Transverse colon (tissue), 4 donors: ENCODE results near the gene GFRA1. TPM values are rescaled to one million over a fixed set of nuclear protein-coding genes. Genes with fewer than 3 reads are reported as not detected.

ENCODE experiments used
- DNase-seq: peaks from one replicate; pipeline ENCODE4 v3.0.0-alpha.2; 2019
- H3K27ac ChIP-seq, 4 donors: fragments of 200-600 bp; sonication (generic); 2 replicates each; pipeline ENCODE4 v1.5.1; 2016 to 2018; ENCODE audit warnings: inconsistent platforms in 4 of 4
- H3K27me3 ChIP-seq: fragments of 200-600 bp; sonication (generic); 2 replicates; pipeline ENCODE4 v1.5.1; 2017; ENCODE audit warnings: inconsistent platforms
- H3K36me3 ChIP-seq, 4 donors: fragments of 200-600 bp; sonication (generic); 2 replicates each; pipeline ENCODE4 v1.5.1; 2017 to 2019; ENCODE audit warnings: inconsistent platforms in 4 of 4
- H3K4me1 ChIP-seq, 4 donors: fragments of 200-600 bp; sonication (generic); 2 replicates each; pipeline ENCODE4 v1.5.1; 2017 to 2020; ENCODE audit warnings: inconsistent platforms in 4 of 4
- H3K4me3 ChIP-seq, 4 donors: fragments of 200-600 bp; sonication (generic); 1 replicate in 1 of 4; 2 replicates in 3 of 4; pipeline versions ENCODE4 v1.5.1 to v1.6.1; 2017 to 2019; ENCODE audit warnings: inconsistent platforms in 4 of 4
- H3K9me3 ChIP-seq, 2 donors: fragments of 200-600 bp; sonication (generic); 2 replicates each; pipeline ENCODE4 v1.5.1; 2017 to 2019; ENCODE audit warnings: inconsistent platforms in 2 of 2
- EP300 ChIP-seq: sonication (generic); formaldehyde crosslinking; IDR thresholded peaks from one replicate; pipeline ENCODE4 v1.6.1; 2017; ENCODE audit warnings: antibody characterized with exemption, low read depth
- POLR2A ChIP-seq: fragments of 450-650 bp; IDR thresholded peaks from one replicate; pipeline ENCODE4 v1.6.1; 2016; ENCODE audit warnings: antibody characterized with exemption, mild to moderate bottlenecking, moderate library complexity
- POLR2AphosphoS5 ChIP-seq, 3 donors: sonication (generic); formaldehyde crosslinking; IDR thresholded peaks; one replicate each; pipeline ENCODE4 v1.6.1; 2016; ENCODE audit warnings: antibody characterized with exemption in 3 of 3
- WGBS, 2 donors: methylation state at CpG; one replicate each; pipeline ENCODE4 v1.1.5; 2018; ENCODE audit warnings: low coverage in 1 of 2; 5-methylcytosine and 5-hydroxymethylcytosine counted together
- in situ Hi-C, 4 donors: fragments of 200-750 bp; cut with MboI; loops; one replicate each; pipeline versions ENCODE4 v1.15.0 to v1.15.1; 2017; ENCODE audit warnings: low sequenced_read_pairs in 3 of 4, low pct_ligation_motif_present in 1 of 4, low pct_unique_long_range_greater_than_20kb in 1 of 4
- intact Hi-C: fragments of 100-400 bp; cut with DNase I; formaldehyde crosslinking; loops from one replicate; pipeline ENCODE4 v1.15.1; 2023; ENCODE audit warnings: low total_unique reads
- total RNA-seq, 4 donors: library from RNA; depleted of rRNA; stranded (reverse); fragments of >200 nt; gene quantifications; one replicate each; pipeline ENCODE4 v1.1.0, GENCODE V29; 2016
- TF ChIP-seq, protein P1 (sequence below), 5 experiments: fragments of 200-600 bp in 3 of 5; fragments of 450-650 bp in 2 of 5; sonication (generic) in 3 of 5; IDR thresholded peaks; 1 replicate in 2 of 5; 2 replicates in 3 of 5; pipeline ENCODE4 v1.5.1; 2016 to 2017; ENCODE audit warnings: antibody characterized with exemption in 5 of 5, inconsistent platforms in 3 of 5, mild to moderate bottlenecking in 2 of 5, moderate library complexity in 1 of 5

Gene GFRA1
- total RNA-seq, 4 donors from 2014 or later: 12.0 to 32.8 (median 17.3) TPM

DNA sequence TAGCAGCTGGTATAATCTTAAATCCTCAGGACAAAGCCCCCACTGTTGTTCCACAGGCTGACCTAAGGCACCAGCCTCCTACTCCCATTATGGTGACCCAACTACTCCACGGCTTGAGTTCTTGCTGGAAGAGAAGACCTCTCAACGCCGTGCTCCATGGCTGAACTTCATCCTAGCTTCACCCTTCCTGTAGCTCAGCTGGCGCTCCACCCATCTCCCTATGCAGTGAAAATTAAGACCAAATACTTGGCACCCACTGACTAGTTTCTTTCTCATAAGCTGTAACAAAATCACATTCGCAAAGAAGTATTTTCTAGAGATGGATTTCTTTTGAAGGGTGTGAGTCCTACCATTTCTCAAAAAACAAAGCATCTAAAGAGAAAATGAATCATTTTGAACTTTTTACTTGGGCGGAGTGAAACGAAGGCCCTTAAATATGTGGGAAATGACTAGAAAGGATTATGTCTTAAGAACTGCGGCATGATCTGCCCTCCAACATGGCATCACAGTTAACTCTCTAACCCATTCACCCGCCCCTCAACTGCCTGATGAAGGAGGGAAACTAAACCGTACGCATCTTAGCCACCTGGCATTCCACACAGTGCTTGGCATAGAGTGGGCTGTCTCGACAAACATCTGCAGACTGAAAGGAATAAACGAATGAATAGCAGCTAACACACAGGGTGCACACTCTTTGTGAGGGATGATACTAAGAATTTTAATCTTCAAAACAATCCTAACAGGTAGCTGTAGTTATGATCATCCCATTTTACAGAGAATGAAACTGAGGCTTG lies 32.7 kb downstream of the GFRA1 start:
- intact Hi-C loops (no loop called here), in situ Hi-C loops (no loop called here)
- Histone ChIP-seq H3K4me3 (no peak overlapping the region), H3K36me3 (no peaks in the 10 kb centered on the region), H3K27ac (no peak overlapping the region), H3K9me3 (no peaks in the 10 kb centered on the region), H3K27me3 (no peaks in the 10 kb centered on the region), H3K4me1 (no peaks in the 10 kb centered on the region)
- TF ChIP-seq, protein P1, sequence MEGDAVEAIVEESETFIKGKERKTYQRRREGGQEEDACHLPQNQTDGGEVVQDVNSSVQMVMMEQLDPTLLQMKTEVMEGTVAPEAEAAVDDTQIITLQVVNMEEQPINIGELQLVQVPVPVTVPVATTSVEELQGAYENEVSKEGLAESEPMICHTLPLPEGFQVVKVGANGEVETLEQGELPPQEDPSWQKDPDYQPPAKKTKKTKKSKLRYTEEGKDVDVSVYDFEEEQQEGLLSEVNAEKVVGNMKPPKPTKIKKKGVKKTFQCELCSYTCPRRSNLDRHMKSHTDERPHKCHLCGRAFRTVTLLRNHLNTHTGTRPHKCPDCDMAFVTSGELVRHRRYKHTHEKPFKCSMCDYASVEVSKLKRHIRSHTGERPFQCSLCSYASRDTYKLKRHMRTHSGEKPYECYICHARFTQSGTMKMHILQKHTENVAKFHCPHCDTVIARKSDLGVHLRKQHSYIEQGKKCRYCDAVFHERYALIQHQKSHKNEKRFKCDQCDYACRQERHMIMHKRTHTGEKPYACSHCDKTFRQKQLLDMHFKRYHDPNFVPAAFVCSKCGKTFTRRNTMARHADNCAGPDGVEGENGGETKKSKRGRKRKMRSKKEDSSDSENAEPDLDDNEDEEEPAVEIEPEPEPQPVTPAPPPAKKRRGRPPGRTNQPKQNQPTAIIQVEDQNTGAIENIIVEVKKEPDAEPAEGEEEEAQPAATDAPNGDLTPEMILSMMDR (IDR thresholded peaks at IDR 0.05): no peak
- TF ChIP-seq POLR2AphosphoS5 (IDR thresholded peaks at IDR 0.05) (no peak), POLR2A (no peak), EP300 (no peak)
- no peak for DNase-seq
- WGBS, 2 donors: 80 to 92% methylated on average over 12 to 13 of the region's 13 CpGs

DNA sequence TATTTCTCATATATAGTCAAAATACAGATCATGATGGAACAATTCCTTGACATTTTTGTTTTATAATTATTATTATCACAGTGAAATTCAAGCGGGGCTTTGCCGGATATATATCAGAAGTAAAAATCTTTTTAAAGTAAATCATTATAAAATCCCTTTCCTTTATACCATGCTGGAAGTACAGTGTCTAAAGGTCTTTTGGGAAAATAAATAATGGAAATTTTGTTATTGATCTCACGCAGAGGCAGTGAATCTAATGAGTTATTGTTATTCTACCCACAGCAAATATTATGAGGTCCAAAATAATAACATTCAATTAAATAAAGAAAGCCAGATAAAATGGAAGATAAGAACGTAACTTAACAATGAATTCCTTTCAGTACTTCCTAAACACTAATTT lies 33.8 kb downstream of the GFRA1 start:
- Histone ChIP-seq H3K27ac (no peak overlapping the region), H3K27me3 (no peaks in the 10 kb centered on the region), H3K4me3 (no peak overlapping the region), H3K9me3 (no peaks in the 10 kb centered on the region), H3K36me3 (no peaks in the 10 kb centered on the region), H3K4me1 (no peaks in the 10 kb centered on the region)
- in situ Hi-C loops: no loop called here
- WGBS, 2 donors: 79 to 87% methylated on average over 4 of the region's 4 CpGs
- DNase-seq: no peak
- TF ChIP-seq, protein P1 (IDR thresholded peaks at IDR 0.05): no peak
- TF ChIP-seq POLR2AphosphoS5 (IDR thresholded peaks at IDR 0.05): no peak
- no peak for TF ChIP-seq POLR2A
- no peak for TF ChIP-seq EP300
- intact Hi-C loops: no loop called here

DNA sequence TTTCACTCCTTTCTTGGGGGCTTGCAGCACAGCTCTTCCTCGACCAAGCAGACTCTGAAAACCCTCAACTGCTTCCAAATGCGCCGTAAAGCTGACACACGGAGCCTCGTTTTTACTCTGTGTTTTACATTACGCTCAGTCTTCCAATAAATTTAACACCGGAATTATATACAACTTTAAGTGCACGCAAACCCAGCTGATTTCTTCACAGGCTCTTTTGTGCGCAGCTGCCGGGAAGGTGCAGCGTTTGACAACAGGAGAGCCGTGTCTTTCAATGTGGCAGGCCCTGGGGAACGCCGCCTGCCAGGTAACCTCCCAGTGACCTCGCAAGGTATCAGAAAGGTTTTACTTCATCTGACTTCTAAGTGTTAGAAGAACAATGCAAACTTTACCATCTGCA lies 35.0 kb downstream of the GFRA1 start:
- 65 to 72% methylated on average over 4 to 15 of the region's 15 CpGs for WGBS, 2 donors
- H3K9me3 ChIP-seq: no peaks in the 10 kb centered on the region
- no peaks in the 10 kb centered on the region for H3K4me1 ChIP-seq
- in situ Hi-C loops: no loop called here
- H3K27ac ChIP-seq: no peak overlapping the region
- H3K36me3 ChIP-seq: no peaks in the 10 kb centered on the region
- TF ChIP-seq EP300: no peak
- TF ChIP-seq, protein P1 (IDR thresholded peaks at IDR 0.05): no peak
- no peak for TF ChIP-seq POLR2AphosphoS5 (IDR thresholded peaks at IDR 0.05)
- no peak for TF ChIP-seq POLR2A
- H3K27me3 ChIP-seq: no peaks in the 10 kb centered on the region
- no peak for DNase-seq
- intact Hi-C loops: no loop called here
- no peak overlapping the region for H3K4me3 ChIP-seq

DNA sequence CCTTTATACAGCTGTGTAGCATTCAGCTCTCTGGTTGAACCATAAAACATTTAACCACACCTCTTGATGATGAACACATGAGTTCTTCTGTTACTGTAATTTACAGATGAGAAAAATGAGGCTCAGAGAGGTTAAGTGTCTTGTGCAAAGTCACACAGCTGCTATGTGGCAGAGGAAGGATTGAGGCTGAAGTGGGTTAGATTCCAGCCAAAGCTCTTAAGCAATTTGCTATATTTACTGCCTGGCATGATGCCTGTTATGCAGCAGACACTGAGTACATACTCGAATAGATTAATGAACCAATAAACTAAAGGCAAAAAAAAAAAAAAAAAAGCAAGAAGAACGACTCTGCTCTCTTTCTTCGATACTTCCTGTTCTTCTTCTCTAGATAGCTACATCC lies 35.7 kb downstream of the GFRA1 start:
- no peak for DNase-seq
- in situ Hi-C loops: no loop called here
- intact Hi-C loops: no loop called here

More for the DNA sequence above, 35.7 kb downstream of the GFRA1 start:
- TF ChIP-seq EP300 (no peak), POLR2A (no peak), POLR2AphosphoS5 (IDR thresholded peaks at IDR 0.05) (peak in 1 of 3 donors; percentile 24)
- TF ChIP-seq, protein P1 (IDR thresholded peaks at IDR 0.05): no peak
- Histone ChIP-seq H3K9me3 (no peaks in the 10 kb centered on the region), H3K36me3 (no peaks in the 10 kb centered on the region), H3K27ac (no peak overlapping the region), H3K27me3 (no peaks in the 10 kb centered on the region), H3K4me1 (no peaks in the 10 kb centered on the region), H3K4me3 (no peak overlapping the region)
- WGBS, 2 donors: 15% methylated on average over 3 of the region's 3 CpGs
